IPS-18c (cell line): ENCODE measurements around the gene INS.

Experiments
- H3K4me3 ChIP-seq: 2 replicates; pipeline ENCODE4 v1.7.0; 2013; ENCODE audit warnings: low read depth, mild to moderate bottlenecking, low read length, moderate library complexity; ENCODE audit not compliant: insufficient read depth
- H3K9me3 ChIP-seq: one replicate; pipeline ENCODE4 v1.6.1; 2013; ENCODE audit warnings: mild to moderate bottlenecking, low read length, moderate library complexity; ENCODE audit not compliant: control insufficient read depth, insufficient read depth

INS gene

GRCh38 chr11:2121227-2122130 lies 39.5 kb downstream of the INS start:
- H3K9me3 ChIP-seq, result peaks cover under 1% of the 10 kb centered on the region
- H3K4me3 ChIP-seq, result no peak overlapping the region

DNA sequence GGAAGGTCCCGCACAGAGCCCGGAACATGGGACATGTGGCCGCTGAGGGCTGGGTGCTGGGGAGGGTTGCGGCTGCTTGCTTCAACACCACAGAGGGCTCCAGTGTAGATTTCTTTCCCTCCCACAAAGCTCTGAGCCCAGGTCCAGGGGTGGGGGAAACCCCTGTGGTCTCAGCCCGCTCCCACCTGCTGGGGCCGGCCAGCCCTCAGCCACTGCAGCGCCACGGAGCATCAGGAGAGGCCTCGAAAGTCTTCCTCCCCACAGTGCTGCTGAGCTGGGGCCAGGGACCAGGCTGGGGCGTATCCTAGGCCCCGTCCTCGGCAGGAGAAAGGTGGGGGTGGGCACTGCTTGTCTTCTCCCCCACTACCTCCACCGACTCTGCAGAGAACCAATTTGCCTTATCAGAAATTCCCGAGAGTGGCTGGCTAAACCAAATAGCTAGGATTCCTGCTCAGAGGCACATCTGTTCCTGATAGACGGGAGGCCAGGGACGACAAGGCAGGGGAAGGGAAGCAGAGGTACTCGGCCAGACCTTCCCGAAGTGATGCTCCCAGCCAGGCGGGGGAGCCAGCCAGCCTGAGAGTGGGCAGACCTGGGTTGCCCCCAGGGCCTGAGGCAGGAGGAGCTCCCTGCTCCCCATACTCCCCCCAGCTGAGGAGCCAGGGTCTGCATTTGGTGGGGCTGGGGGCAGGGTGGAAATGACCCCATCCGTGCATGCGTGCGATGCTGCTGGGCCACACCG lies 40.5 kb downstream of the INS start:
- H3K9me3 ChIP-seq, result peaks cover 3% of the 10 kb centered on the region
- no peak overlapping the region for H3K4me3 ChIP-seq

DNA sequence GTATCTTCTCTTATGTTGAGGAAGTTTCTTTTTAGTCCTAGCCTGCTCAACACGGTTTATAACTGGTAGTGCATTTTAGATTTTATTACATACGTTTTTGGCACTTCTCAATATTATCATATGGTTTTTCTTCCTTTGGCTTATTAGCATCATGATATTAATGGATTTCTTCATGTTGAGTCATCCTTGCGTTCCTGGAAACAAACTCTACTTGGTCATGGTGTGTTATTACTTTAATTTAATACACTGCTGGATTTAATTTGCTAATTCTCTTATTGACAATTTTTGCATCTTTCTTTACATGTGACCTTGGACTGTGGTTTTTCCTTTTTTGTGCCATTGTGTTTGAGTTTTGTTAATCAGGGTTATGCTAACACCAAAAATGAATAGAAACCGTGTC lies 42.3 kb downstream of the INS start:
- H3K9me3 ChIP-seq, result peaks cover 3% of the 10 kb centered on the region
- H3K4me3 ChIP-seq, result no peak overlapping the region

GRCh38 chr11:2116680-2117079 lies 44.3 kb downstream of the INS start:
- peaks cover 3% of the 10 kb centered on the region for H3K9me3 ChIP-seq
- no peak overlapping the region; the same call in 1 of the 2 replicates for H3K4me3 ChIP-seq

- H3K4me3 ChIP-seq, result no peak overlapping the region
- peaks cover 3% of the 10 kb centered on the region for H3K9me3 ChIP-seq
These were observed 45.7 kb downstream of the INS start for GRCh38 chr11:2115308-2115707.

GRCh38 chr11:2114430-2115241 lies 46.4 kb downstream of the INS start:
- H3K9me3 ChIP-seq, result peaks cover 5% of the 10 kb centered on the region
- H3K4me3 ChIP-seq, result no peak overlapping the region

DNA sequence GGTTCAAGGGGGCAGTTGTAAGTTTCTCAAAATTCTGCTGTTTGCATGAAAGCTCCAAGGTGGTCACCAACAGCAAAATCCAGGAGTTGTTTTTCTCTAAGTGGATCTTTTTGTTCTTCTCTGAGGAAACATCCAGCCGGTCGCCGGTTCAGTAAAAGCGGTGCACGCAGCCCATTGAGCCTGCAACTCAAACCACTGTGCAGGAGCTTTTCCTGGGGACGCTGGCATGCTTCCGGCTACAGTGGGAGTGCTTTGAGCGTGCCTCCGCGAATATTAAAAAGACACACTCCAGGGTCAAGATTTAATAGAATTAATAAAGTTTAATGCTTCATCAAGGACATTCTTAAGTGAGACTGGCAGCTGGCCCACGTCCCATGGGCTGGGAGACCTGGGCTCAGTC lies 47.2 kb downstream of the INS start:
- Histone ChIP-seq H3K9me3 (peaks cover 6% of the 10 kb centered on the region), H3K4me3 (no peak overlapping the region)

GRCh38 chr11:2110521-2110920 lies 50.5 kb downstream of the INS start:
- H3K9me3 ChIP-seq, result peaks cover 3% of the 10 kb centered on the region
- no peak overlapping the region for H3K4me3 ChIP-seq
